Heart left ventricle (tissue), 16 donors: ENCODE data around the gene JSRP1. TPM values are rescaled to one million over a fixed set of nuclear protein-coding genes. Genes with fewer than 3 reads are reported as not detected.

Source experiments
- ATAC-seq, 4 donors: fragments of 200-7000 bp; cut with Tn5 transposase; one replicate each; pipeline ENCODE4 v1.9.1; 2020 to 2022; ENCODE audit warnings: moderate library complexity in 4 of 4, mild to moderate bottlenecking in 3 of 4, moderate number of reproducible peaks in 1 of 4
- DNase-seq, 5 donors: peaks; one replicate each; pipeline ENCODE4 v3.0.0-alpha.2; 2020
- H3K27ac ChIP-seq, 12 donors: fragments of 200-600 bp; sonication (generic) in 4 of 12; one replicate each; pipeline versions ENCODE4 v1.5.0 to v1.8.0; 2016 to 2022; ENCODE audit warnings: mild to moderate bottlenecking in 2 of 12
- H3K27me3 ChIP-seq, 9 donors: fragments of 200-600 bp; sonication (generic) in 2 of 9; one replicate each; pipeline versions ENCODE4 v1.5.1 to v1.8.0; 2016 to 2022; ENCODE audit warnings: mild to moderate bottlenecking in 3 of 9
- H3K36me3 ChIP-seq, 9 donors: fragments of 200-600 bp; sonication (generic) in 2 of 9; one replicate each; pipeline versions ENCODE4 v1.5.0 to v1.8.0; 2018 to 2022; ENCODE audit warnings: mild to moderate bottlenecking in 2 of 9
- H3K4me1 ChIP-seq, 12 donors: fragments of 200-600 bp; sonication (generic) in 4 of 12; one replicate each; pipeline versions ENCODE4 v1.5.0 to v1.8.0; 2016 to 2022; ENCODE audit warnings: mild to moderate bottlenecking in 3 of 12
- H3K4me3 ChIP-seq, 12 donors: fragments of 200-600 bp; sonication (generic) in 4 of 12; one replicate each; pipeline versions ENCODE4 v1.5.0 to v1.8.0; 2017 to 2022; ENCODE audit warnings: mild to moderate bottlenecking in 9 of 12, moderate library complexity in 4 of 12
- H3K9me3 ChIP-seq, 12 donors: fragments of 200-600 bp; sonication (generic) in 4 of 12; one replicate each; pipeline versions ENCODE4 v1.5.0 to v1.8.0; 2016 to 2022; ENCODE audit warnings: mild to moderate bottlenecking in 1 of 12
- POLR2A ChIP-seq, 2 donors: fragments of 450-650 bp; IDR thresholded peaks; one replicate each; pipeline ENCODE4 v1.6.1; 2017; ENCODE audit warnings: antibody characterized with exemption in 2 of 2, mild to moderate bottlenecking in 2 of 2, moderate library complexity in 2 of 2
- WGBS, 4 donors: extraction: QIAGEN DNeasy Blood & Tissue Kit in 2 of 4; methylation state at CpG; one replicate each; pipeline versions ENCODE4 v1.1.5 to v1.1.7; 2013 to 2018; 5-methylcytosine and 5-hydroxymethylcytosine counted together
- intact Hi-C, 10 donors: fragments of 100-400 bp; cut with DNase I; formaldehyde crosslinking; loops; one replicate each; pipeline versions ENCODE4 v1.11.1 to v1.14.2; 2022
- polyA plus RNA-seq, 2 donors: library from polyadenylated mRNA; stranded (reverse); fragments of 200-250 nt; gene quantifications; one replicate each; pipeline ENCODE4 v1.2.3, GENCODE V29; 2013
- total RNA-seq, 9 donors: library from RNA; depleted of rRNA in 2 of 9; stranded (reverse); fragments of >200 nt in 2 of 9; fragmentation: NEBNext Ultra II Directional in 3 of 9; extraction: Animal tissue kit (Norgen Biotek cat#: 25700) in 3 of 9; gene quantifications; one replicate each; pipeline versions ENCODE4 v1.1.0 to v1.2.4, GENCODE V29; 2016 to 2023
- TF ChIP-seq, protein P1 (sequence below), 12 donors: fragments of 200-600 bp; sonication (generic) in 4 of 12; IDR thresholded peaks; one replicate each; pipeline versions ENCODE4 v1.5.0 to v1.8.0; 2018 to 2022; ENCODE audit warnings: antibody characterized with exemption in 12 of 12, mild to moderate bottlenecking in 5 of 12
- donor health status: ischemic (EF 13 %, LVEDD 7.1; RV severe dilation, severe dysfunction).
- donor health status: healthy with polysubstance abuse.
- donor health status: DM: no; HTN: yes; CAD: no.
- donor health status: DM: no; HTN: no; CAD: no.
- donor health status: ischemic (EF 25% LVEDD 6.9; RV normal size, moderate dysfunction).
- donor health status: ischemic (EF 25% LVEDD 5.7; RV mildly dilated, moderate dysfunction).
- donor health status: healthy.
- donor health status: DM: yes; HTN: yes; CAD: no.
- donor health status: ischemic (EF 35%, LVEDD 5.7; RV mildly dilated, moderate dysfunction).
- donor health status: nonischemic (EF 11% LVEDD 7.7; RV severe dilation, severe dysfunction).
- donor health status: DM: yes; HTN: yes; CAD: no.
- donor health status: PGD.
- donor health status: ischemic (EF 29% LVEDD 5.4; RV normal size, mild dysfunction).
- donor health status: nonischemic (EF 23%, LVEDD 6.1; RV moderate dilation, normal function).

The JSRP1 gene
- total and polyA plus RNA-seq, 11 donors = 0.25 to 0.34 TPM; not detected in 9

DNA sequence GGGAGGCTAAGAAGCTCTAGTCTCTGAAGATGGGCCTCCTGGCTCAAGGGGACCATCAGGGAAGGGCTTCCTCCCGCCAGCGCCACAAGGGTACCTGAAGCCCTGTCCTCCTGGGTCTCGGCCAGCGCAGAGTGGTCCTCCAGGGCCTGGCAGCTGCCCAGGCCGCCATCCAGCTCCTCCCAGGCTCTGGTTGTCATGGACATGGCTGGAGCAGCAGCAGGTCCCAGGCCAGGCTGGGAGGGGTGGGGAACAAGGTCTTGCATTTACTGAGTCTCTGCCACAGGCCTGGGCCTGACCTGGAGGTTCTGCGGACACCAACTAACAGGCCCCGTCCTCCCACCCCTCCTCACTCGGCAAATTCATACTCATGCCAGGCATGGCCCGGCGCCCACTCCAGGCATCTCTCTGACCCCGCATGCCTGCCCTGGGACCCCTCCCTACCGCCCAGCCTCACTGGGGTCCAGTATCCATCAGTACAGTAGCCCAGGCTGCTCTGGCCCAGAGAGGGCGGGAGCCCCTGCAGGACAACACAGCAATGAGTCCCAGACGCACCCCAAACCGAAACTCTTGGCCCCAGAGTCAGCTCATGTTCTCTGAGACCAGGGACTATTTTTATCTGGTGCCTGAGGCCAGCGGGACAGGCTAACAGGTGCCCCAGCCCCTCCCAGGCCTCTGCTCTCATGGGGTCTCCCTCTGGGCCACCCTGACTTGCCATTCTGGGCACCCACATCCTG is 938 bp downstream of the JSRP1 start:
- ATAC-seq = no peak
- TF ChIP-seq, protein P1, sequence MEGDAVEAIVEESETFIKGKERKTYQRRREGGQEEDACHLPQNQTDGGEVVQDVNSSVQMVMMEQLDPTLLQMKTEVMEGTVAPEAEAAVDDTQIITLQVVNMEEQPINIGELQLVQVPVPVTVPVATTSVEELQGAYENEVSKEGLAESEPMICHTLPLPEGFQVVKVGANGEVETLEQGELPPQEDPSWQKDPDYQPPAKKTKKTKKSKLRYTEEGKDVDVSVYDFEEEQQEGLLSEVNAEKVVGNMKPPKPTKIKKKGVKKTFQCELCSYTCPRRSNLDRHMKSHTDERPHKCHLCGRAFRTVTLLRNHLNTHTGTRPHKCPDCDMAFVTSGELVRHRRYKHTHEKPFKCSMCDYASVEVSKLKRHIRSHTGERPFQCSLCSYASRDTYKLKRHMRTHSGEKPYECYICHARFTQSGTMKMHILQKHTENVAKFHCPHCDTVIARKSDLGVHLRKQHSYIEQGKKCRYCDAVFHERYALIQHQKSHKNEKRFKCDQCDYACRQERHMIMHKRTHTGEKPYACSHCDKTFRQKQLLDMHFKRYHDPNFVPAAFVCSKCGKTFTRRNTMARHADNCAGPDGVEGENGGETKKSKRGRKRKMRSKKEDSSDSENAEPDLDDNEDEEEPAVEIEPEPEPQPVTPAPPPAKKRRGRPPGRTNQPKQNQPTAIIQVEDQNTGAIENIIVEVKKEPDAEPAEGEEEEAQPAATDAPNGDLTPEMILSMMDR (IDR thresholded peaks at IDR 0.05) = no peak
- no peak for TF ChIP-seq POLR2A (IDR thresholded peaks at IDR 0.05)
- no peaks in the 10 kb centered on the region for H3K36me3 ChIP-seq
- intact Hi-C loops = no loop called here
- peaks cover 0 to 37% (median 24%) of the 10 kb centered on the region in 12 donors for H3K4me1 ChIP-seq
- no peak overlapping the region for H3K4me3 ChIP-seq
- H3K9me3 ChIP-seq = no peaks in the 10 kb centered on the region
- H3K27me3 ChIP-seq = peaks cover 33 to 44% (median 37%) of the 10 kb centered on the region in 9 donors
- no peak overlapping the region for H3K27ac ChIP-seq
- 90 to 94% (median 92%) methylated on average over 13 to 16 of the region's 16 CpGs for WGBS, 4 donors
- DNase-seq = peak in 1 of 5 donors; percentile 32

DNA sequence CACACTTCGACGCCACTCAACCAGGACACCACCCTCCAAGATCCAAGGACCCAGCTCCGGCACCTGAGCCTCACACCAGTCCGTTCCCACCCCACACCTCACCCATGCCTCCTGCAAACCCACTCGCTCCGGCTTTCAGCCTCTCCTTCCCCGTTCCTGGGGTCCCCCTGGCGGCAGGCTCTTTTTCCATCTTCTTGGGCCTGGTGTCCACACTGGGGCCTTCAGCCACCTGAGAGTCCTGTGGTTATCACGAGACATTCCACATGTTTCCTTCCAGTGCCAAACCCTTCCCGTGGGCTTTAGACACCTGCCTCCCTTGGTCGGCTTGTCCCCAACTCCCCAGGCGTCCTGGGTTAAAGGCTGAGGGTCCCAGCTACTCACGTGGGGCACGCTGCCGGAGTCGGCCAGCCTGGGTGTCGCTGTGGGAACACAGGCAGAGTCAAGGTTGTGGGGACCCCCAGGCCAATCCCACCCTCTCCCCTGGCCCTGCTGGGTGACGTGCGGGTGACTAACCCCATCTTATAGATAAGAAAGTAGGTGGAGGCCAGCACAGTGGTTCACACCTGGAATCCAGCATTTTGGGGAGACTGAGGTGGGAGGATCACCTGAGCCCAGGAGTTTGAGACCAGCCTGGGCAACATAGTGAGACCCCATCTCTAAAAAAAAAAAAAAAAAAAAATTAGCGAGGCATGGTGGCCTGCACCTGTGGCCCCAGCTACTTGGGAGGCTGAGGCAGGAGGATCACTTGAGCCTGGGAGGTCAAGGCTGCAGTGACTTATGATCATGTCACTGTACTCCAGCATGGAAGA is 1.9 kb downstream of the JSRP1 start:
- TF ChIP-seq, protein P1 (IDR thresholded peaks at IDR 0.05) = peak in 3 of 12 donors; percentile 7 to 33 (median 13)
- no peak for TF ChIP-seq POLR2A (IDR thresholded peaks at IDR 0.05)
- Histone ChIP-seq H3K4me1 (peaks cover 0 to 44% (median 28%) of the 10 kb centered on the region in 12 donors), H3K9me3 (no peaks in the 10 kb centered on the region), H3K27me3 (peaks cover 33 to 54% (median 46%) of the 10 kb centered on the region in 9 donors), H3K36me3 (no peaks in the 10 kb centered on the region), H3K27ac (no peak overlapping the region), H3K4me3 (no peak overlapping the region)
- 63 to 70% (median 66%) methylated on average over 20 of the region's 20 CpGs for WGBS, 4 donors
- intact Hi-C loops = no loop called here
- ATAC-seq (no peak), DNase-seq (peak in 1 of 5 donors; percentile 55)

DNA sequence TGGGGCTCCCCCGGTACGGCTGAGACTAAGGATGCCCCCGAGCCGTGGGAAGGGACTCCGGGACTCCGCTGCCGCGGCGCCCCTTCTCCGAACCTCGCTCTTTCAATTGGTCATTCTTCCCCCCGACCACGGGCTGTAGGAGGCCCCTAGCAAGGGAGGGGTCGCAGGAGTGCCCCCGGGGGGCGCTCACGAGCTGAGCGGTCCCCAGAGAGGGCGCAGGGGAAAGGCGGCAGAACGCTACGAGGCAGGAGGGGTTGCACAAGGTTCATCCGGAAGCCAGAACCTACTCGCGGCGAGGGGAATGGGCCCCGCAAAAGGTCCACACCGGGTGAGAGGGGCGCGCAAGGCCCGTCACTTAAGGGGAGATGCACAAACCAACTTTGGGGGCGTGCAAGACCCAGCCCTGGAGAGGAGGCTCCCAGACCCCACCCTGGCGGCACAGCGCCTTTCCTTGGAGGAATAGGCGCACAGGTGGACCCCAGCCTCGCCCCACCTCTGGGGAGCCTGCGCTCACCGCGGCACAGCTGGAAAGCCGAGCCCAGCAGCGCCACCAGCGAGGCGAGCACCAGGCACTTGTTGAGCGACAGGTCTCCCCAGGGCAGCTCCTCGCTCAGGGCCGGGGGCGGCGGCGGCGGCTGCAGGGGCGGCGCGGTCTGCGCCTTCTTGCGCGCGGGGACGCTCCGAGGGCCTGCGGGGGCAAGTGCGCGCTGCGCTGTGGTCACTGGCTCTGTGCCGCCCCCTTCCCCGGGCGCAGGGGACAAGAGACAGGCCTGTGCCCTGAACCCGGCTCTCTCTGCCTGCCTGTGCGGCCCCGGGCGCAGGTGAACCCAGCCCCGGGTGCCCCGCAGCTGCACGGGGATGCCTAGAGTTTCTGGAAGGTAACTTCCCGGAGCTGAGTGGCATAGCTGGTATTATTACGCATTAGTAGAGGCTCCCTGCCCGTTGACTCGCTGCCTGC is 2.8 kb downstream of the JSRP1 start:
- no peaks in the 10 kb centered on the region for H3K9me3 ChIP-seq
- peaks cover 0 to 5% (median 0%) of the 10 kb centered on the region in 9 donors for H3K36me3 ChIP-seq
- peaks cover 0 to 44% (median 28%) of the 10 kb centered on the region in 12 donors for H3K4me1 ChIP-seq
- 4 to 6% (median 5%) methylated on average over 47 to 77 of the region's 77 CpGs for WGBS, 4 donors
- DNase-seq = peak in 1 of 5 donors; percentile 55
- no peak overlapping the region for H3K27ac ChIP-seq
- H3K27me3 ChIP-seq = peaks cover 33 to 57% (median 46%) of the 10 kb centered on the region in 9 donors
- intact Hi-C loops = no loop called here
- ATAC-seq = no peak
- TF ChIP-seq, protein P1 (IDR thresholded peaks at IDR 0.05) = peak in 3 of 12 donors; percentile 8 to 17 (median 10)
- no peak for TF ChIP-seq POLR2A (IDR thresholded peaks at IDR 0.05)
- peak overlapping the region in 6 of 12 donors; percentile 1 to 45 (median 16) for H3K4me3 ChIP-seq
